Thoracic aorta endothelial cell (primary cell): ENCODE measurements around the gene INCA1. TPM values are rescaled to one million over a fixed set of nuclear protein-coding genes. Genes with fewer than 3 reads are reported as not detected.

Source experiments
- small RNA-seq: library from RNA; depleted of rRNA; stranded (forward); fragments of <200 nt; gene quantifications from one replicate; pipeline ENCODE3, GENCODE V24; 2012
- total RNA-seq: library from RNA; depleted of rRNA; stranded (reverse); fragments of >200 nt; gene quantifications from 2 replicates; pipeline ENCODE4 v1.2.3, GENCODE V29; 2012

Gene INCA1
- 0.22 and 0.27 TPM in 2 replicates for total RNA-seq

GRCh38 chr17:4997302-4998026 is at the start of gene INCA1, which contains the start of gene KIF1C:
INCA1 (minus strand) TSS chr17:4997522; CDS start chr17:4994437, 3,085 bp downstream.
KIF1C (plus strand) TSS chr17:4997950; CDS start chr17:5000247, 2,297 bp downstream.

GRCh38 chr17:5035315-5035714 is 38.0 kb upstream of the INCA1 start, which contains the start of gene SLC52A1:
SLC52A1 (minus strand) TSS chr17:5035426; CDS start chr17:5034606, 820 bp downstream.

GRCh38 chr17:4986951-4987766 is 10.2 kb downstream of the INCA1 start, which contains the start of gene CAMTA2:
CAMTA2 (minus strand) TSS chr17:4987675; CDS start chr17:4986222, 1,453 bp downstream.

GRCh38 chr17:4967539-4968485 is 29.5 kb downstream of the INCA1 start, which contains the start of gene SPAG7:
SPAG7 (minus strand) TSS chr17:4967817; CDS start chr17:4967804, 13 bp downstream.

GRCh38 chr17:4950746-4951204 is 46.5 kb downstream of the INCA1 start, which contains the start of gene ENO3:
ENO3 (plus strand) TSS chr17:4951119; CDS start chr17:4951830, 711 bp downstream.

GRCh38 chr17:4948166-4948930 is 49.0 kb downstream of the INCA1 start, which contains the start of gene PFN1:
PFN1 (minus strand) TSS chr17:4948530; CDS start chr17:4948394, 136 bp downstream.

GRCh38 chr17:4939796-4940554 is 57.3 kb downstream of the INCA1 start, which contains the start of the genes RNF167 and SLC25A11:
RNF167 (plus strand) TSS chr17:4940268; CDS start chr17:4940910, 642 bp downstream.
SLC25A11 (minus strand) TSS chr17:4940046; CDS start chr17:4939910, 136 bp downstream.

Small RNA genes lying within 50 kb of the gene (small RNA-seq; reads per million reads assigned to genes)
- gene MIR6864, result not detected
- gene MIR6865, result not detected

Other genes starting within 250 kb of the INCA1 start
- gene TM4SF5, start 225.6 kb downstream of the INCA1 start, total RNA-seq, result not detected in 2 replicates
- 0.57 and 0.93 TPM in 2 replicates for gene VMO1, start 211.2 kb downstream of the INCA1 start, total RNA-seq
- gene GLTPD2, start 208.6 kb downstream of the INCA1 start, total RNA-seq, result not detected in 2 replicates
- gene PSMB6, start 201.4 kb downstream of the INCA1 start, total RNA-seq, result 140 and 154 TPM in 2 replicates
- 27.9 and 28.6 TPM in 2 replicates for gene PLD2, start 190.4 kb downstream of the INCA1 start, total RNA-seq
- gene MINK1, start 164.2 kb downstream of the INCA1 start, total RNA-seq, result 41.5 and 49.9 TPM in 2 replicates
- gene C17orf107, start 98.0 kb downstream of the INCA1 start, total RNA-seq, result 0.50 and 0.80 TPM in 2 replicates
- gene CHRNE, start 94.4 kb downstream of the INCA1 start, total RNA-seq, result 0.13 and 0.43 TPM in 2 replicates
- gene GP1BA, start 65.2 kb downstream of the INCA1 start, total RNA-seq, result not detected in 2 replicates
- gene SLC25A11, start 57.5 kb downstream of the INCA1 start, total RNA-seq, result 43.7 and 45.5 TPM in 2 replicates
- gene RNF167, start 57.3 kb downstream of the INCA1 start, total RNA-seq, result 25.3 and 26.6 TPM in 2 replicates
- 587 and 743 TPM in 2 replicates for gene PFN1, start 49.0 kb downstream of the INCA1 start, total RNA-seq
- 1.6 and 2.4 TPM in 2 replicates for gene ENO3, start 46.4 kb downstream of the INCA1 start, total RNA-seq
- gene SPAG7, start 29.7 kb downstream of the INCA1 start, total RNA-seq, result 33.9 and 43.0 TPM in 2 replicates
- gene CAMTA2, start 9.8 kb downstream of the INCA1 start, total RNA-seq, result 14.4 and 18.5 TPM in 2 replicates
- 86.4 and 132 TPM in 2 replicates for gene KIF1C, start 428 bp upstream of the INCA1 start, total RNA-seq
- 0.07 TPM in 1 of 2 replicates, not detected in the other for gene SLC52A1, start 37.9 kb upstream of the INCA1 start, total RNA-seq
- gene ZFP3, start 80.9 kb upstream of the INCA1 start, total RNA-seq, result 1.7 and 2.4 TPM in 2 replicates
- 6.7 and 7.7 TPM in 2 replicates for gene ZNF232, start 114.4 kb upstream of the INCA1 start, total RNA-seq
- under 0.01 TPM in 1 of 2 replicates, not detected in the other for gene USP6, start 118.5 kb upstream of the INCA1 start, total RNA-seq
- gene ZNF594, start 194.3 kb upstream of the INCA1 start, total RNA-seq, result 5.2 and 6.7 TPM in 2 replicates
- gene SCIMP, start 237.3 kb upstream of the INCA1 start, total RNA-seq, result not detected in 2 replicates